Measurements from ENCODE around the gene NDUFS6. TPM values are rescaled to one million over a fixed set of nuclear protein-coding genes. Genes with fewer than 3 reads are reported as not detected.

The NDUFS6 gene
- total RNA-seq, 1 experiment from 2014 or later: 104 TPM

DNA sequence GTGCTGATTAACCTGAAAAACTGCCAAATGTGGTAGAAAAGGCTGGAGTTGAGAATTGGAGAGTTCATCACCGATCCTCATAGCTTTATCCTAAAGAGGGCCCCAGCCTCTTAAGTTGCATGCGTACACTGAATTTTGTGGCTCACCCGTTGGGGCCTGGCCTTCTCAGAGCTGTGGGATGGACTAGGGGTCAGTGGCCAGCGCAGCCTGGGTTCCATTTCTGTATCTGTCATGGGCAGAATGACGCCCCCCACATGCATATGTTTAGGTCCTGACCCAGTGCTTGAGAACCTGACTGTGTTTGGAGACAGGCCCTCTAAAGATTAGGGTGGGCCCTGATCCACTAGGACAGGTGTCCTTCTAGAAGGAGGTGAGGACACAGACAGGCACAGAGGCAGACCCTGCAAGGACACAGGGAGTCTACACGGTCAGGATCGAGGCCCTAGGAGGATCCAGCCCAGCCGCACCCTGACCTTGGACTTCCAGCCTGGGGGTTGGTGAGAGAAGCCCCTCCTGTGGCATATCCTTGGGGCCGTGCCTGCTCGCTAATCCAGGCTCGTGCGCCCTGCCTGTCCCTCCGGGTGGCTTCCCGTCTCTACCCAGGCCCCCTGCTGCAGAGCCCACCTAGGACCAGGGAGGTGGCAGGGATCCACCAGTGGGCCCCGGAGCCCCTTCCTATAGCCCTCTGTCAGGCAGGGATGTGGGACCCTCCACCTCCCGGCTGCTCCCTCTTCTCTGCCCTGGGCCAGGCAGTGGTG lies 32.2 kb downstream of the NDUFS6 start:
- H3K79me2 ChIP-seq (ENCODE audit: low read length): no peaks in the 10 kb centered on the region
- H3K27me3 ChIP-seq (ENCODE audit: low read length): peaks cover 4% of the 10 kb centered on the region
- H3K27ac ChIP-seq (ENCODE audit: low read length): no peak overlapping the region
- no peaks in the 10 kb centered on the region for H3K9me2 ChIP-seq (replicated peaks; ENCODE audit: low read length)
- DNase-seq (no peak), ATAC-seq (no peak)
- no peaks in the 10 kb centered on the region for H3K4me1 ChIP-seq (ENCODE audit: insufficient read depth, low read length)
- intact Hi-C loops (cut with micrococcal nuclease): no loop called here
- no peaks in the 10 kb centered on the region for H3K36me3 ChIP-seq (ENCODE audit: low read depth, low read length)
- no peak overlapping the region for H3K4me2 ChIP-seq (ENCODE audit: low read length)
- BruUV-seq (replicated peaks): no TSS peak
- TF ChIP-seq EZH2 (IDR thresholded peaks at IDR 0.05; ENCODE audit: low read length, unreplicated experiment) (no peak), EZH2phosphoT487 (IDR thresholded peaks at IDR 0.05; ENCODE audit: borderline replicate concordance, low read length) (no peak)
- TF ChIP-seq, protein P1, sequence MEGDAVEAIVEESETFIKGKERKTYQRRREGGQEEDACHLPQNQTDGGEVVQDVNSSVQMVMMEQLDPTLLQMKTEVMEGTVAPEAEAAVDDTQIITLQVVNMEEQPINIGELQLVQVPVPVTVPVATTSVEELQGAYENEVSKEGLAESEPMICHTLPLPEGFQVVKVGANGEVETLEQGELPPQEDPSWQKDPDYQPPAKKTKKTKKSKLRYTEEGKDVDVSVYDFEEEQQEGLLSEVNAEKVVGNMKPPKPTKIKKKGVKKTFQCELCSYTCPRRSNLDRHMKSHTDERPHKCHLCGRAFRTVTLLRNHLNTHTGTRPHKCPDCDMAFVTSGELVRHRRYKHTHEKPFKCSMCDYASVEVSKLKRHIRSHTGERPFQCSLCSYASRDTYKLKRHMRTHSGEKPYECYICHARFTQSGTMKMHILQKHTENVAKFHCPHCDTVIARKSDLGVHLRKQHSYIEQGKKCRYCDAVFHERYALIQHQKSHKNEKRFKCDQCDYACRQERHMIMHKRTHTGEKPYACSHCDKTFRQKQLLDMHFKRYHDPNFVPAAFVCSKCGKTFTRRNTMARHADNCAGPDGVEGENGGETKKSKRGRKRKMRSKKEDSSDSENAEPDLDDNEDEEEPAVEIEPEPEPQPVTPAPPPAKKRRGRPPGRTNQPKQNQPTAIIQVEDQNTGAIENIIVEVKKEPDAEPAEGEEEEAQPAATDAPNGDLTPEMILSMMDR (conservative IDR thresholded peaks at IDR 0.05; ENCODE audit: low read depth, low read length): no peak
- H3K9me3 ChIP-seq (ENCODE audit: low read length): no peaks in the 10 kb centered on the region
- POLR2A ChIA-PET (ENCODE audit: unreplicated experiment): no interaction called here
- no peak overlapping the region for H3K4me3 ChIP-seq (ENCODE audit: low read length)
- no peak overlapping the region for H3K9ac ChIP-seq (ENCODE audit: low read length)
- H3F3A ChIP-seq (ENCODE audit: low read length, unreplicated experiment): no peaks in the 10 kb centered on the region
- no peak overlapping the region for H2AFZ ChIP-seq (ENCODE audit: low read length)
- H4K20me1 ChIP-seq (ENCODE audit: low read length): no peaks in the 10 kb centered on the region
- CTCF ChIA-PET: no interaction called here

DNA sequence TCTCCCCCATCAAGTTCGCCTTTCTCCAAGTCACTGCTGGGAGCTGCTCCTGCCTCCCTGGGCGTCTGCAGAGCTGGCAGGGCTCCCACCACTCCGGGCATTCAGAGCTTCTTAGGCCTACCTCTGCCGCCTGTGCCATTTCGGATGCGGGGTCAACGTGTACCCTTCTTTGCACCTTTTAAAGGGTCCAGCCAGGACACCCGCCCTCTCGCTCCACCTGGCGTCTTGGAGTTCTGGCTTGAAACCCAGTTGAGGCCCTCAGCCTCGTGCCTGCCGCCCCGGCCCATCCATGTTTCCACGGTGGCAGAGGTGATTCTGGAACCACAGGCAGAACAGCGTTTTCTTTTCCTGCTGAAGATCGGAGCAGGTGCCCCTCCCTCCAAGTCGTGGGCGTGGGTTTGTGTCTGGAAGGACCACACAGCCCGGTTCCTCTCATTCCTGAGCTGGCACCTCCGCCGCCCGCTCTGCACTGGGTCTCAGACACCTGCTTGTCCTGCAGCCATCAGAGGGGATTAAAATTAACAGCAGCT lies 32.9 kb downstream of the NDUFS6 start:
- no TSS peak for BruUV-seq (replicated peaks)
- Histone ChIP-seq H2AFZ (ENCODE audit: low read length) (no peak overlapping the region), H3K36me3 (ENCODE audit: low read depth, low read length) (no peaks in the 10 kb centered on the region), H3K9me3 (ENCODE audit: low read length) (no peaks in the 10 kb centered on the region), H3K9ac (ENCODE audit: low read length) (no peak overlapping the region), H3K4me1 (ENCODE audit: insufficient read depth, low read length) (no peaks in the 10 kb centered on the region), H4K20me1 (ENCODE audit: low read length) (no peaks in the 10 kb centered on the region), H3K27me3 (ENCODE audit: low read length) (peaks cover 4% of the 10 kb centered on the region), H3K27ac (ENCODE audit: low read length) (no peak overlapping the region), H3K9me2 (replicated peaks; ENCODE audit: low read length) (no peaks in the 10 kb centered on the region), H3K4me2 (ENCODE audit: low read length) (no peak overlapping the region), H3F3A (ENCODE audit: low read length, unreplicated experiment) (no peaks in the 10 kb centered on the region), H3K4me3 (ENCODE audit: low read length) (no peak overlapping the region), H3K79me2 (ENCODE audit: low read length) (no peaks in the 10 kb centered on the region)
- no peak for DNase-seq
- ChIA-PET CTCF (no interaction called here), POLR2A (ENCODE audit: unreplicated experiment) (no interaction called here)
- no peak for ATAC-seq
- intact Hi-C loops (cut with micrococcal nuclease): no loop called here
- TF ChIP-seq EZH2 (IDR thresholded peaks at IDR 0.05; ENCODE audit: low read length, unreplicated experiment) (no peak), EZH2phosphoT487 (IDR thresholded peaks at IDR 0.05; ENCODE audit: borderline replicate concordance, low read length) (no peak)
- TF ChIP-seq, protein P1 (conservative IDR thresholded peaks at IDR 0.05; ENCODE audit: low read depth, low read length): no peak

DNA sequence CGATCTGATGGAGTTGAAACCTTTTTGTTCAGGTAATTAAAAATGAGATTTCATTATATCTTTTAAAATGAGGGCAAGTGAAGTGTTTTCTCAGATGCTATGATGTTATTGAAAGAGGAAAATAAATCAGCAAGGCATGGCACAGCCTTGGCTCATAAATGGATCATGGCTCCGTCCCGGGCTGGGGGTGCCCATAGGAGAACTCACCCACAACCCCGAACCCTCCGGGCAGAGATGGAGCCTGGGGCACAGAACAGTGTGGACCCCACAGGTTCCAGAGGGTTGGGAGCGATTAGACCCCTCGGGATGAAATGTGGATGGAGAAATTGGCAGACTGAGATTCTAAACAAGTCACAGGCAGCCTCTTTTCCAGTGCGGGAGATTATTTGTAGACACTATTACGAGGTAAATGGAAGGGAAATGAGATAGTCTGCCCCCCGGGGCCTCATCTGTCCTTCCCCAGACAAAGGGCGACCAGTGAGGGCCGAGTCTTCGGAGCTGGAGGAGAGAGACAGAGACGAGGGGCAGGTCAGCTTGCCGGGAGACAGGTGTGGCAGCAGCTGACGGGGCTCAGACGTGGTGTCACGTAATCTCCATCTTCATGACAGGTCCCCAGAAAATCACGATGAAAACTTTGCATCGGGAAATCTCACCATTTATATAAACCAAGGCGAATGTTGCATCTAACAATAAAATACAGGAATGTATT lies 33.7 kb downstream of the NDUFS6 start:
- H3K4me1 ChIP-seq (ENCODE audit: insufficient read depth, low read length): no peaks in the 10 kb centered on the region
- no TSS peak for BruUV-seq (replicated peaks)
- H3K9ac ChIP-seq (ENCODE audit: low read length): no peak overlapping the region
- no peaks in the 10 kb centered on the region for H3F3A ChIP-seq (ENCODE audit: low read length, unreplicated experiment)
- no peaks in the 10 kb centered on the region for H4K20me1 ChIP-seq (ENCODE audit: low read length)
- H3K27me3 ChIP-seq (ENCODE audit: low read length): peaks cover 4% of the 10 kb centered on the region
- H3K27ac ChIP-seq (ENCODE audit: low read length): no peak overlapping the region
- ATAC-seq (no peak), DNase-seq (no peak)
- no peak overlapping the region for H3K4me2 ChIP-seq (ENCODE audit: low read length)
- no peaks in the 10 kb centered on the region for H3K79me2 ChIP-seq (ENCODE audit: low read length)
- ChIA-PET POLR2A (ENCODE audit: unreplicated experiment) (no interaction called here), CTCF (no interaction called here)
- H3K36me3 ChIP-seq (ENCODE audit: low read depth, low read length): no peaks in the 10 kb centered on the region
- no peak overlapping the region for H2AFZ ChIP-seq (ENCODE audit: low read length)
- no peaks in the 10 kb centered on the region for H3K9me3 ChIP-seq (ENCODE audit: low read length)
- intact Hi-C loops (cut with micrococcal nuclease): no loop called here
- H3K4me3 ChIP-seq (ENCODE audit: low read length): no peak overlapping the region
- TF ChIP-seq EZH2phosphoT487 (IDR thresholded peaks at IDR 0.05; ENCODE audit: borderline replicate concordance, low read length) (no peak), EZH2 (IDR thresholded peaks at IDR 0.05; ENCODE audit: low read length, unreplicated experiment) (no peak)
- TF ChIP-seq, protein P1 (conservative IDR thresholded peaks at IDR 0.05; ENCODE audit: low read depth, low read length): no peak
- H3K9me2 ChIP-seq (replicated peaks; ENCODE audit: low read length): no peaks in the 10 kb centered on the region
